Midbrain (tissue), 1 donor: ENCODE measurements around the gene ZNF219.

Experiments
- DNase-seq: peaks from one replicate; lab custom pipeline; 2025; lab: John Stamatoyannopoulos, UW

ZNF219 gene

DNA sequence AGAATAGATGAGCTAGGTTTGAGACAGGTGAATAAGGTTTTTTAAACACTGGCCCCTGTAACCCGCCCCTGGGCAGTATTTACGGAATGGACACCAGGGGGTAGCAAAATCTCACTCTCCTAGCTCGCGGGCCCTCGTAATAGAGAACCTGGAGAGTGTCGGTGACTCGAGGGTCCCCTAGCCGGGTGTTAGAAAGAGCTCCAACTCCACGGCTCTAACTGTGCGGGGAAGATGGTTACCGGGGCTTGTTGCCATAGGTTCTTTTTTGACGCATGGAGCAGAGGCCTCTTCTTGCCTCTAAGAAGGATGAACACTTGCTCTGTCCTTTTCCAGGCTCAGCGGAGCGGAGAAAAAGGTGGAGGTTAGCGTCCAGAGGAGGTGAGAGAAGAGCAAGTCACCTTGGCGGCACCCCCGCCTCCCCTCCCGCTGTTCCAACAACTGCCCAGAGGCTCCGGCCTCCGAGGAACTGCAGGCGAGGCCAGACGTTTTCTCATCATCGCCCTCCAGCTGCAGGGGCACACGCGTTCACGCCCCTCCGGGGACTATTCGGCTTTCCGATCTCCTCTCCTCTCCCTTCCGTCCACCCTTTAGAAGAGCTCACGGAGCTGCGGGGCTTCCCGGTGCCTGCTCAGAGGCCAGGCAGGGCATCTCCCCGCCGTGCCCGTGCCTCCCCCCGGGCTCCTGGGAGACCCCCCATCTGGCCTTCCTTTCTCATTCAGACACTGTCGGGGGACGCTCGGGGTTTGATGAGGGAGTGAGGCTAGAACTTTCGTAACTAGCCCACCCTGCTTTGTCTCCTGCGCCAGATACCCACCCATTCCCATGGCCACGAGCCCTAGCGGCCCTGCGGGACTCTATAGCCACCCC, 29.7 kb downstream of the ZNF219 start:
- DNase-seq: peak; percentile 71

DNA sequence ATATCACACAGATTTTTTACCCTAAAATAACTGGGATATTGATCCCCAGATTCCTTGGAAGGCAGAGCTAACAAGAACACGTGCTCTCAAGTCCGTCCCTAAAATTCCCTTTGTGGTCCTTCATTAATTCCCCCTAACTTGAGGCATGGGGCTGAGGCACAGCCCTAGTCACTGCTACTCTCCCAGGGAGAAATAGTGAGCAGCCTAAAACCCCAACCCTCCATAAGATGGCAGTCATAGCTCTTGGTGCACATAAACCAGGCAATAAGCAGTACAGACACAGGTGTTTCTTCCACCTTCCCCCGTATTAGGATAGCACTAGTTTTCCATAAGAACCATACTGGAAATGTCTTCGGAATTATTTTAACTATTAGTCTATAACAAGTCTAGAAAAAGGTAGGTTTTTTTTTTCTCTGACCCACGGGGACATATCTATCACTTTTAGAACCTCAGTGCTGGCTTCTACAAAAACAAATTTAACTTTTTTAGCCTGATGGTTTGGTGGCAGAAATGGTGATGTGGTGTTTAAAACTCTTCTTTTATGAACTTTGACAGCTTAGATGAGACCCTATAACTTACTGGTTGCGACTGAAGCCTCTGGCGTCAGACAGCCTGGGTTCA, 31.5 kb downstream of the ZNF219 start:
- DNase-seq: no peak

DNA sequence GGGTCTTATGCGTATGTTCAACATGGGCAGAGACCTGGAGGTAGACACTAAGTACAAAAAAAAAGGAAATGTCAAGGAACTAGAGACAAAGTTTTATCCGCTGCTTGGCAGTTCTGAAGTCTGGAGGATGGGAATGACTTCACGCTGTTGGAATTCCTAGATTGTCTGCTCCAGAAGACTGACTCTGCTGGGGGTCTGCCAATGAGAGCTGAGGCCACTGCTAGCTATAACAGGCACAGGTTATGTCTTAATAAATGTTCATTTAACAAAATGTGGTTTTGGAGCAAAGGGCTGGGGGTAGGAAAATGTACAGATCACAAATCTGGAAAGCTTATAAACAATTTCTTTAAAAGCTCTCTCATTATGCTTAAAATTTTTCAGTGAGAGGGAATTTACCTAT, 35.0 kb downstream of the ZNF219 start:
- DNase-seq: no peak

DNA sequence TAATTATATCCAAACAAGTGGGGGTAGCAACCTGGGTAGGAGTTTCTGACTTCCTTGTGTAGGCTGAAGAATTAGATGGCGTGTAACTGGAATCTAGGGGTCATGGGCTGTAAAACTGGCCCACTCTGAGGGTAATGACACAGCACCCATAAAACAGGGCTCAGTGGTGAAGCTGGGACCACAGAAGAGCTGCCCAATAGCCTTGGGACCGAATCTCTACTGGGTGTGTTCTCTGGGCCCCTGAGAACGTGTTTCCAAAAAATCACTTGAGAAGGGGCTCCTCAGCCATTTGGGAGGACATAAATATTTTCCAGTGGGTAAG, 37.1 kb downstream of the ZNF219 start:
- DNase-seq: no peak

DNA sequence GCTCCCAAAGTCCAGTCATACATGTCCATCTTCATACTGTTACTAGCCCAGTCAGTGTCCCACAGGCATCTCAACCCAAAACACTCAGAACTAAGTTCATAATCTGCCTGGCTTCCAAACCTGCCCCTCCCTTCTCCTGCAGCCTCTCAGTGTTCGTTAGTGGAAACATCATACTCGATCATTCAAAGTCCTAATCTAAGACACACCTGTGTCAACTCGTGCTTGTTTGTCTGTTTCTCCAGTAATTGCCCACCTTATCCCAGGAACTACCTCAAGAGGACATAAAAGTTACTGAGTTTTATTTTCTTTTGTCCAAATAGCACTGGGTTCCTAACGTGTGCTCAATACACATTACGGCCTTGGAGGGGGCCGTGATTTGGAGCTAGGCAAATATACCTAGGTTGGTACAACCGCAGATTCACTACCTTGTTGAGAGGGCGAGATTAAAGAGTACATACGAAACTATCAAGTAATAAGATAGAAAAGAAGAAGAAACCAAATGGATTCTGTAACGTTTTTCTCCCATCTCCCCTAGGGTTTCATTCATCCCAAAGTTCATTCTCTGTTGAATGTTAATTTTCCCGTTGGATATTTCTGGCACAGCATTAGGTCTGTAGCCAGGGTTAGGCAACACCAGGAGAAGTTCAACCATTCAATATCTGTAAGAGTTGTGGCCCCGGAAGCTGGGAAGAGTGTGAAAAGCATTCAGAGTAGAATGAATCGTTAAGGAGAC, 37.7 kb downstream of the ZNF219 start:
- no peak for DNase-seq

DNA sequence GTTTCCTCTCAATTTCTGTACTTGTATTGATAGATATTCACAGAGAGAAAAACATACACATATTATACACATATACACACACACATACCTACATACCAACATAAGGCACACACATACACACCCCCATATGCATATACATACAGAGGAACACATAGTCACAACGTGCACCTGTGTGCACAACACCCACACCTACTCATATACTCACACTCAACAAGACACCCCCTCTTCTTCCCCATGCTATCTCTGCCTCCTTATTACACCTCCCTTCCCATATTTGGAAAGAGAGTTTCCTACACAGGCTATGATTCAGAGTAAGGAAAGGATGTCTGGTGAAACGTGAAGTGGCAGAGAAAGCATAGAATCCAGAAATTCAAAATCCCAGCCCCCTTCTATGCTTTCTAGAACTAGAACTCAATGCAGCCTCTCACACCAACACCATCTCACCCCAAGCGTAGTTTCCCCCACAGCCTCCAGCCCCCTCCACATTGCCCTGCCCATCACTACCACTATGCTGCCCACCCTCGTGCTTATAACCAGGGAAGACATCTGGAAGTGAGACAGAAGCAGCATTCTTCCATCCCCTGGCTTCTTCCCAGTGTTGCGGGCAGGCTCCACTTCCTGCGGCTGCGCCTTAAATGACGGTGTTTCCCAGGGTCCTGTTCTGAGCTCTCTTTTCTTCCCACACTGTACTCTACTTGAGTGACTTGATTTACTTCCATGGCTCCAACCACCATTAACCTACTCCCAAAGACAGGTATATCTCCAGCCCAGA, 38.4 kb downstream of the ZNF219 start:
- no peak for DNase-seq

DNA sequence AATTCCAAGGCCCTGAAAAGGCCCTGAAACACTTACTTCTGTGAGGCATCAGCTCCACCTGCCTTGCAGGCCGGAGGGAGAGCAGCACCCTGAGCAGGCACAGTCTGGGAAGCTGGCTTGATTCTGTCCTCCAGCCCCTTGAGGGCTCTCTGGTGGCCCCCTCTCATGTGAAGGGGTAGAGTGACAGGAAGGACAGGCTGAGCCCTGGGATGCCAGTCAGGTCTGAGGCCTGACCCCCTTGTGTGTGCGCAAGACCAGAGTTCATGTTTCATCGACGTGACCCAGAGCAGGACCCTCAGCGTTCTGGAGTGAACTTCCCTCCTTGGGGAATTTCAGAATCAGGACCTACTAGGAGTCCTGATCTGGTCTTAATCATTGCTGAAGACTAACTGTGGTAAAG, 39.6 kb downstream of the ZNF219 start:
- DNase-seq: no peak

DNA sequence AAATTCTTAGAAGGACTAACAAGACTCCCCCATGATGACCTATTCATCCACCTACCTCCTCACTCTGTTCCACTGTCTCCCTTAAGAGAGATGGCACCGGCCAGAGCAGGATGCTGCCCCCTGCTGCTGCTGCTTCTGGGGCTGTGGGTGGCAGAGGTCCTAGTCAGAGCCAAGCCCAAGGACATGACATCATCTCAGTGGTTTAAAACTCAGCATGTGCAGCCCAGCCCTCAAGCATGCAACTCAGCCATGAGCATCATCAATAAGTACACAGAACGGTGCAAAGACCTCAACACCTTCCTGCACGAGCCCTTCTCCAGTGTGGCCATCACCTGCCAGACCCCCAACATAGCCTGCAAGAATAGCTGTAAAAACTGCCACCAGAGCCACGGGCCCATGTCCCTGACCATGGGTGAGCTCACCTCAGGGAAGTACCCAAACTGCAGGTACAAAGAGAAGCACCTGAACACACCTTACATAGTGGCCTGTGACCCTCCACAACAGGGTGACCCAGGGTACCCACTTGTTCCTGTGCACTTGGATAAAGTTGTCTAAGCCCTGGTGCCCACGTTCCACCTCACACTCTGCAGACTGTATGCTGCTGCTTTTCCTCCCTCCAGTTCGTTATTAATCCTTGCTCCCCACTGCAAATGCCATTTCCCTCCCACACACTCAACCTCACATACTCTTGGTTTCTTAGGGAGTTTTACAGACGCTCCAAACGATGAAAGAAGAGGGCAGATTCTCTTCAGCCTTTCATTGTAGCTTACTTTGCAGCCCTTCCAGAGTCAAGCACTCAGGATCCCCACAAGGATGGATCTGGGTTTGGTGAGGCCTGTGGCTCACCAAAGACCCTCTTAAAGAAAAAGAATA, 40.4 kb downstream of the ZNF219 start, which contains the start of gene RNASE8:
RNASE8 (plus strand) TSS at position 20 of the 873 bp plus-strand sequence; CDS start at position 91, 71 bp downstream.
- no peak for DNase-seq

DNA sequence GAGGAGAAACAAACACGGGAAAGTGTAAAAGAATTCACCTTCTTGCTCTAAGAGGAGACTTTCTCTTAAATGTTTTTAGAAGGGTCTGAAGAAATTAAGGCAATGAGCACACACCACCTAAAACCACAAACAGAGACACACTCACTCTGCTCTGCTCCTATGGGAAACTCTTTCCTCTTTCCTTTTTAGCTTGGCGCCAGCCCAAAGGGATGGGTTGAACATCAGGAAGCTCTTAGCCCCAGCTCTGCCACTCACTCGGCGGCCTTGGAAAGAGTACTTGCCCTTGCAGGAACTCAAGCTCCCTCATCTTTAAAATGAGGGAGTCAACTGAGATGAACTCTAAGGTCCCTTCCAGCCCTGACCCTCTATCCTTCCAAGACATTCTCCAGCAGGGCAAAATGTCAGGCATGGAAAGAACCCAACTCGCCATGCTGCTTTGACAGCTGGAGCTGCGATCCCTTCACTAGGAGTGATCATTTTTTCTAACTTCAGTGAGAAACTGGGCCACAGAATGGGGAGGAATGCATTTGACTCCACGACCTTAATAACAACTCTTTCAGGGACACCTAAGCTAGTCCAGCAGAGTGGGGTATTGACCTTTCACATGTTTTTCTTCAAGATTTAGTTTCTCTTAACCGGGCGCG, 41.8 kb downstream of the ZNF219 start:
- DNase-seq: no peak

DNA sequence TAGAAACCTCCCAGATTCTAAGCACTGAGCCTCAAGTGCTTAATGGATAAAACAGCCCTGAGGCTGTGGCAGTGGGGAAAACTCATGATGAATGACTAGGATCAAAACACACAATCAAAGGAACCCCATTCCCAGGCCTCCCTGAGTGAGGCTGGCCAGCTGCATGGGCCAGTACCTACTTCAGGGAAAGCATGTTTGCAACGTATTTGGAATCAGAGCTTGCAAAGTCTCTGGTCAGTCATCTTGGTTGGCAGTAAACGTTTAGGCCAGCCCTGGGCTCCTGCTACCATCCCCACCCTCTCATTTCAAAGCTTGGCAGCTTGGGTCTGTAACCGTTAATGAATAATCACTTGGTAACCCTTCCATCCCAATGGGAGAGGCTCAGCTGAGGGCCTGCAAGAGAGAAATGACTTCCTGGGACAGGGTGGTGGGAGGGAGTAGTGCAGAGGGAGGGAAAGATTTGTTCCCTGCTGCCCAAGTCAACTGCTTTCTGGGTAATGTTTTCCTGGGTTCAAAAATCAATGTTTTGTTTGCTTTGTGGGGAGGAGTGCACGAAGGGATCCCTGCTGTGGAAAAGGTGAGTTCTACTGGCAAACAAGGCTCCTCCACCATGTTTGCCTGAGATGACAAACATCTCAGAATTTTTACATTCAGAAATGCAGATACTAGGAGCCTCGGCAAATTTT, 42.9 kb downstream of the ZNF219 start:
- DNase-seq: no peak

DNA sequence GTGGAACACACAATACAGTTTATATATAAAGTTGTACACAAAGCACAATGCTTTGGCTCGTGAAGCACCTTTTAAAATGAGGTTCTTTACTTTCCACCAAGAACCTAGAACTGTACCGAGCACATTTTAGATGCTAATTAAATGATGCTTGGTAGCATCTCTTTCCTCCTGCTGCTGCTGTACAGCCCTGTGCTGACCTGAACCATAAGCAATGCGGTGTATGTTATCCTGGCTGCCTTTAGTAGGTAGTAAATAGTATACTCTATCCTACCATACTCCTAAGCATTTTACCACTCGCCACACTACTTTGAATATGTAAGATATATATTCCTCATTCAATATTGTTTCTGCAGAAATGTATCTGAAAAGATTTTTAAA, 43.7 kb downstream of the ZNF219 start:
- no peak for DNase-seq

DNA sequence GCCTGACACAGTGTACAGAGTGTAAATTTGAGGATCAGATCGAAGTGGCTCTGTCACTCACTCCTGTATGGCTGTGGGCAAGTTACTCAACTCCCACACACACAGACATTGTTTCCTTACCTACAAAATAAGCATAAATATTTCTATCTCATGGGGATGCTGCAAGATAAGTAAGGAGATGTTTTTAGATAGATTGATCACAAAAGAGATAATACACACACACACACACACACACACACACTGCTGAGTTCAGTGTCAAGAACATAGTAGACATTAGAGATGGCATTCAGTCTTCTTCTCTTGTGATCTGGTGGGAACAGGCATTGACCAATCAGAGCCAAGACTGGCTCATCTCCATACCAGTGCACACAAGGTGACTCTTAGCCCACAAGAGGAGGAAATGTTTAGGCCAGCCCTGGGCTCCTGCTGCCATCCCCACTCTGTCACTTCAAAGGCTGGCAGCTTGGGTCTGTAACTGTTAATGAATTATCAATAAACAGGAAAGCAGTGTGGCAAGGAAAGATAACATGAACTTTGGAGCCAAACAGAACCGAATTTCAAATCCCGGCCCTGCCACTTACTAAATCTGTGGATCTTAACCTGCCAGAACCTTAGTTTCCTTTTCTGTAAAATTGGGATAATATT, 44.2 kb downstream of the ZNF219 start:
- DNase-seq: no peak

DNA sequence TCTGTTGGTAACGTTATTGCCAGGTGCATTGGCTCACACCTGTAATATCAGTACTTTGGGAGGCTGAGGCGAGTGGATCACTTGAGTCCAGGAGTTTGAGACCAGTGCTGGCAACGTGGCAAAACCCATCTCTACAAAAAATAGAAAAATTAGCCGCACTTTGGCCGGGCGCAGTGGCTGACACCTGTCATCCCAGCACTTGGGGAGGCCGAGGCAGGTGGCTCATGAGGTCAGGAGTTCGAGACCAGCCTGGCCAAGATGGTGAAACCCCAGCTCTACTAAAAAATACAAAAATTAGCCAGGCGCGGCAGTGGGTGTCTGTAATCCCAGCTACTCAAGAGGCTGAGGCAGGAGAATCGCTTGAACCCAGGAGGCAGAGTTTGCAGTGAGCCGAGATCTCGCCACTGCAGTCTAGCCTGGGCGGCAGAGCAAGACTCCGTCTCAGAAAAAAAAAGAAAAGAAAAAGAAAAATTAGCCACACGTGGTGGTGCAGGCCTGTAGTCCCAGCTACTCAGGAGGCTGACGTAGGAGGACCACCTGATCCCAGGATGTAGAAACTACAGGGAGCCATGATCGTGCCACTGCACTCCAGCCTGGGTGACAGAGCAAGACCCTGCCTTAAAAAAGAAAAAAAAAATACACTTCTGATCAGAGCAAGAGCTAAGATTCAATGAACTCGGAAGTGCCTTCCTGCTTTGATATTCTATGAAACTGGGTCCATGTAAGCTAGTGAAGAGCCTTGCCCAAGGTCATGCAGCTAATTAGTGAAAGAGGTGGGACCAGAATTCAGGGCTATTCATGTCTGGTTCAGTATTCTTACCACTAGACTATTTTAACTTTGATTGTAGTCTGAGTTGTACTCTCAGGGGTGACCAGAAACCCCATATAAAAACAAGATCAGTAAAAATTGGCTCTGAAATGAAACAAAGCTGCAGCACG, 45.0 kb downstream of the ZNF219 start:
- DNase-seq: no peak

DNA sequence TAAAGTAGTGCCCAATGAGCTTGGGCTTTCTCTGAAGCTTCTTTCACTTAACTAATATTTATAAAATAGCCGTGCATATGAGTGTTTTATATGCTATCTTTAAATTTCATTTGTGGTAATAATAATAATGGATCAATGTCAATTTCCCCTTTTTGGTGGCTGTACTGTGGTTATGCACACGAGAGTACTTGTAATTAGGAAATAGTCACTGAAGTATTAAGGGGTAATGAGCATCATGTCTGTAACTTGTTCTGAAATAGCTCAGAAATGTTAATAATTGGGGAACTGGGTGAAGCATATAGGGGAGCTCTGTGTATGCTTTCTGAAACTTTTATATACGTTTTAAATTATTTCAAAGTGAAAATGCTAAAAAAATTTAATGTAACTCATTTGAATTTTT, 47.9 kb downstream of the ZNF219 start:
- DNase-seq: no peak

DNA sequence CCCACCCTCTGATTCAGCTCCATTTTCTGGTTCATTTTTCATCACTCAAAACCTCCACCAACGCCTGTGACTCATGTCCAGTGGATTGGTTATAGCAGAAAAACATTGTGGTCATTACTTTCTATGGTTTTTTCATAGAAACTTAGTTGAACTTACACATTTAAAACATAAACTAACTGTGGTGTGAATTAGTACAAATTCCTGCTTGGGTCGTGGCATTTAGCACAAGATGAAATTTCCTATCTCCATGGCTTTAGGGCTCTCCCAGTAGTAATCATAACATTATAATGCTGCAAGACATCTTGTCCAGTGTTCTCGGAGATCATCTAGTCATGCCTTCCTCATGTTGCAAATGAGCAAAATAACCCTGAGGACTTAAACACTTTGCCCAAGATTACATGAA, 49.2 kb downstream of the ZNF219 start:
- no peak for DNase-seq

DNA sequence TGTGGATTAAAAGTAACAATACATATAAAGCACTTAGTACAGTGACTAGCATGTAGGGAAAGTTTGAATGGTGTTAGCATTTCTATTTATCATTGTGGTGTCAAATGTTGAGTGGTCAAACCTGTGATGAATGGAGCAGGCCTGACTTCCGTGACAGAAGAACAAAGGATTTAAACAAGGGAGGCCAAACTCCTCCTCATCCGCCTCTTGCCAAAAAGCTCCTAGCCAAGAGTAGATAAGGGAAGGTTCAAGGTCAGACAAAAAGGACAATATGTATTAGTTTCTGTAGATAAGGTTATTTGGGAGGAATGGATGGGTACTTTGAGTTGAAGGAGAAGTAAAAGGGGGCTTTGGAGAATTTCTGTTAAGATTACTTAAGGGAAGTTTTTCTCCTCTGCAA, 49.8 kb downstream of the ZNF219 start:
- no peak for DNase-seq

DNA sequence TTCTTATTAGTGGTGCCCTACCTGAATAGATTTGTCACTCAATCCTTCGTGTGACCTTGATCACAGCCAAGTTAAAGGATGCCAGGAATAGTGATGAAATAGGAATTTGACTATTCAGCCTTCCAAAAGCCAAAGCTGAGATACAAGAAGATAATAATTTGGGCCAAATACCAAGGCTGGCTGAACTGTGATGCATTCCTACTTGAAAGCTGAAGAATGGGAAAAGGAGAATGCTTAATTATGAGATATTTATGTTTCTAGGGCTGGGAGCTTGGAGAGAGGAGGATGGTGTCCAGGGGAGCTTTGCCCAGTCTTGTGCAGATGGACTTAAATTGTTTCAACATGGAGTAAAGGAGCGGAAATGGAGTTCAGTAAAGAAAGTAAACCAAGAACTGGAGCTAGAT, 51.1 kb downstream of the ZNF219 start:
- DNase-seq: no peak

DNA sequence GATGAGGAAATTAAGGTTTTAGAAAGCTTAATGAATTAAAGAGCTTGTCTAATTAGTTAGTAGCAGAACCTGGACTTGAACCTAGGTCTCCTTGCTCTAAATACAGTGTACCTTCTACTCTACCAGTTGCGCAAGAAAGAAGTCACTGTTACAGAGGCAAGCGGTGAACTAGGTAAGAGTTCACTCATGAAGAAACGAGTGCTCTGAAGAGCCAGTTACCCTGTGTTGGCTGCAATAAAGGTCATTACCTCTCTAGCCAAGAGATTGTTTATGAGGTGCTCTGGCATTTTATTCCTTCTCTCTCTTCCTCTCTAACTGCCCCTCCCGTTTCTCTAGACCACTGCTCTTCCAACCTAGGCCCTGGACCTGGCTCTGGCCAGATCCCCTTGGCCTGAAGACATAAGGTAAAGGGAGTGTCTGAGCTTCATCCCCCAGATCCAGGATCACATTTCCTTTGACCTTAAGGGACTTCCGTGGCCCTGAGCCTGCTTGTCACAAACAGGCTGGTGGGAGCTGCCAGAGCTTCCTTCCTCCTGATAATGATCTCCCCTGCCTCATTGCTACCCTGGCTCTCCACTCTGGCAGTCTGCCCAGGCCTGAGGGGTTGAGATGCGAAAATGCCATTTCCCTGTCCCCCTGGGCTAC, 54.4 kb downstream of the ZNF219 start:
- no peak for DNase-seq
